ENCODE data around the gene GABBR2.
A peak's percentile ranks its signal among the peaks of the same experiment; 100 is the strongest.
"Not testable (repeated sequence)": the region's sequence is repeated elsewhere in the genome, so short reads cannot be mapped to it uniquely, and the experiment has no call there.

Gene GABBR2

GRCh38 chr9:98686961-98687855, 21.5 kb downstream of the GABBR2 start:
- H3K9me3 ChIP-seq (ENCODE audit: control insufficient read depth, low read length) = no peaks in the 10 kb centered on the region
- H3K27me3 ChIP-seq (ENCODE audit: control insufficient read depth, insufficient read depth, low read length) = no peaks in the 10 kb centered on the region
- no peak overlapping the region for H3K27ac ChIP-seq
- H3K4me2 ChIP-seq (ENCODE audit: low read length) = no peak overlapping the region
- H3K4me3 ChIP-seq (ENCODE audit: low read depth, low read length) = no peak overlapping the region
- H3K36me3 ChIP-seq (ENCODE audit: control insufficient read depth, insufficient read depth, low read length) = no peaks in the 10 kb centered on the region
- no peaks in the 10 kb centered on the region for H3K79me2 ChIP-seq
- peaks cover 2% of the 10 kb centered on the region for H3K4me1 ChIP-seq
- no peak overlapping the region for H3K9ac ChIP-seq
- peak overlapping the region; percentile 42 for H2AFZ ChIP-seq
- no peak for TF ChIP-seq CTCF (IDR thresholded peaks at IDR 0.05)

GRCh38 chr9:98684816-98685215, 23.9 kb downstream of the GABBR2 start:
- not testable (repeated sequence) for H3K27me3 ChIP-seq (ENCODE audit: control insufficient read depth, insufficient read depth, low read length); H3K4me2 ChIP-seq (ENCODE audit: low read length); H3K27ac ChIP-seq; H3K4me3 ChIP-seq (ENCODE audit: low read depth, low read length); H3K9ac ChIP-seq; H3K79me2 ChIP-seq; H3K36me3 ChIP-seq (ENCODE audit: control insufficient read depth, insufficient read depth, low read length); H3K4me1 ChIP-seq; H2AFZ ChIP-seq; H3K9me3 ChIP-seq (ENCODE audit: control insufficient read depth, low read length)

- Histone ChIP-seq H3K4me3 (ENCODE audit: low read depth, low read length) (no peak overlapping the region), H3K79me2 (no peaks in the 10 kb centered on the region), H3K36me3 (ENCODE audit: control insufficient read depth, insufficient read depth, low read length) (no peaks in the 10 kb centered on the region), H3K27me3 (ENCODE audit: control insufficient read depth, insufficient read depth, low read length) (no peaks in the 10 kb centered on the region), H3K9ac (no peak overlapping the region), H3K9me3 (ENCODE audit: control insufficient read depth, low read length) (no peaks in the 10 kb centered on the region), H3K4me1 (no peaks in the 10 kb centered on the region), H3K4me2 (ENCODE audit: low read length) (no peak overlapping the region), H3K27ac (no peak overlapping the region), H2AFZ (no peak overlapping the region)
- no peak for TF ChIP-seq CTCF (IDR thresholded peaks at IDR 0.05)
Observed at GRCh38 chr9:98678244-98678842, 30.4 kb downstream of the GABBR2 start.

- no peak for TF ChIP-seq CTCF (IDR thresholded peaks at IDR 0.05)
- Histone ChIP-seq H3K4me3 (ENCODE audit: low read depth, low read length) (no peak overlapping the region), H2AFZ (no peak overlapping the region), H3K27me3 (ENCODE audit: control insufficient read depth, insufficient read depth, low read length) (no peaks in the 10 kb centered on the region), H3K27ac (no peak overlapping the region), H3K79me2 (no peaks in the 10 kb centered on the region), H3K9ac (no peak overlapping the region), H3K9me3 (ENCODE audit: control insufficient read depth, low read length) (no peaks in the 10 kb centered on the region), H3K36me3 (ENCODE audit: control insufficient read depth, insufficient read depth, low read length) (no peaks in the 10 kb centered on the region), H3K4me1 (no peaks in the 10 kb centered on the region), H3K4me2 (ENCODE audit: low read length) (no peak overlapping the region)
Observed at GRCh38 chr9:98673681-98674080, 35.1 kb downstream of the GABBR2 start.

- no peaks in the 10 kb centered on the region for H3K4me1 ChIP-seq
- no peak overlapping the region for H3K9ac ChIP-seq
- H3K27me3 ChIP-seq (ENCODE audit: control insufficient read depth, insufficient read depth, low read length) = no peaks in the 10 kb centered on the region
- H3K9me3 ChIP-seq (ENCODE audit: control insufficient read depth, low read length) = no peaks in the 10 kb centered on the region
- no peak overlapping the region for H3K4me2 ChIP-seq (ENCODE audit: low read length)
- H3K27ac ChIP-seq = no peak overlapping the region
- H3K4me3 ChIP-seq (ENCODE audit: low read depth, low read length) = no peak overlapping the region
- H2AFZ ChIP-seq = no peak overlapping the region
- H3K79me2 ChIP-seq = no peaks in the 10 kb centered on the region
- no peaks in the 10 kb centered on the region for H3K36me3 ChIP-seq (ENCODE audit: control insufficient read depth, insufficient read depth, low read length)
- TF ChIP-seq CTCF (IDR thresholded peaks at IDR 0.05) = no peak
Observed at GRCh38 chr9:98667005-98667640, 41.6 kb downstream of the GABBR2 start.
